Lower leg skin (tissue), 3 donors: ENCODE measurements around the gene DNAJC18.

Experiments
- POLR2A ChIP-seq, 2 donors: fragments of 450-650 bp; IDR thresholded peaks; one replicate each; pipeline ENCODE4 v1.6.1; 2016 to 2017; ENCODE audit warnings: antibody characterized with exemption in 2 of 2, mild to moderate bottlenecking in 1 of 2, moderate library complexity in 1 of 2
- TF ChIP-seq, protein P1 (sequence below), 3 donors: fragments of 450-650 bp; IDR thresholded peaks; one replicate each; pipeline ENCODE4 v1.5.1; 2016; ENCODE audit warnings: antibody characterized with exemption in 3 of 3, mild to moderate bottlenecking in 3 of 3, moderate library complexity in 2 of 3

DNA sequence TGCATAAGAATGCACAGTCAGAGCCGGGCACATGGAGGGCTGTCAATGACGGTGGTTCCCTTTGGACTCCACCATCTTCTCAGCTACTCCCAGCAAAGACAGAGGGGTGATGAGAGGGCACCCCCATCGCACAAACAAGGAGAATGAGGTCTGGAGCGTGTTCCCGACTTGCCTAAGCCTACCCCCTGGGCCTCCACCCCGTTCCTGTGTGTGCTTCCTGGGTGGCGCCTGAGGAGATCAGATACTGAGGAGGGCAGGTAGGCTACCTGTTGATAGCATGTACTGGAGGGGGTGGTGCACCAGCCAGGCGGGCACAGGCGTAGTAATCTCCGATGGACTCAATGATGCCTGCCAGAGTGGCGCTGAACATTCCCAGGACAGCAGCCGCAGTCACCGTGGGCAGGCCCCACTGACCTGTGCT is 60.4 kb downstream of the DNAJC18 start:
- TF ChIP-seq, protein P1, sequence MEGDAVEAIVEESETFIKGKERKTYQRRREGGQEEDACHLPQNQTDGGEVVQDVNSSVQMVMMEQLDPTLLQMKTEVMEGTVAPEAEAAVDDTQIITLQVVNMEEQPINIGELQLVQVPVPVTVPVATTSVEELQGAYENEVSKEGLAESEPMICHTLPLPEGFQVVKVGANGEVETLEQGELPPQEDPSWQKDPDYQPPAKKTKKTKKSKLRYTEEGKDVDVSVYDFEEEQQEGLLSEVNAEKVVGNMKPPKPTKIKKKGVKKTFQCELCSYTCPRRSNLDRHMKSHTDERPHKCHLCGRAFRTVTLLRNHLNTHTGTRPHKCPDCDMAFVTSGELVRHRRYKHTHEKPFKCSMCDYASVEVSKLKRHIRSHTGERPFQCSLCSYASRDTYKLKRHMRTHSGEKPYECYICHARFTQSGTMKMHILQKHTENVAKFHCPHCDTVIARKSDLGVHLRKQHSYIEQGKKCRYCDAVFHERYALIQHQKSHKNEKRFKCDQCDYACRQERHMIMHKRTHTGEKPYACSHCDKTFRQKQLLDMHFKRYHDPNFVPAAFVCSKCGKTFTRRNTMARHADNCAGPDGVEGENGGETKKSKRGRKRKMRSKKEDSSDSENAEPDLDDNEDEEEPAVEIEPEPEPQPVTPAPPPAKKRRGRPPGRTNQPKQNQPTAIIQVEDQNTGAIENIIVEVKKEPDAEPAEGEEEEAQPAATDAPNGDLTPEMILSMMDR (IDR thresholded peaks at IDR 0.05) = no peak
- TF ChIP-seq POLR2A (IDR thresholded peaks at IDR 0.05) = no peak
